Effector memory CD4-positive, alpha-beta T cell (primary cell): ENCODE results near the gene ARL5B.
A peak's percentile ranks its signal among the peaks of the same experiment; 100 is the strongest.

Experiments
- DNase-seq, 3 donors: peaks; one replicate each; pipeline ENCODE4 v3.0.0-alpha.2; 2020
- H3K27ac ChIP-seq: 2 replicates; pipeline ENCODE4 v1.7.0; 2013; ENCODE audit warnings: mild to moderate bottlenecking, low read length, moderate library complexity; ENCODE audit not compliant: insufficient read depth, poor library complexity, severe bottlenecking
- H3K27me3 ChIP-seq: replicated peaks from 2 replicates; pipeline ENCODE4 v1.7.0; 2013; ENCODE audit warnings: mild to moderate bottlenecking, low read length; ENCODE audit not compliant: insufficient read depth, control insufficient read depth, poor library complexity, severe bottlenecking
- H3K36me3 ChIP-seq: 2 replicates; pipeline ENCODE4 v1.7.0; 2013; ENCODE audit warnings: mild to moderate bottlenecking, low read length, moderate library complexity; ENCODE audit not compliant: control insufficient read depth, insufficient read depth
- H3K4me1 ChIP-seq: 2 replicates; pipeline ENCODE4 v1.7.0; 2013; ENCODE audit warnings: low read length, mild to moderate bottlenecking; ENCODE audit not compliant: control insufficient read depth, insufficient read depth, poor library complexity, severe bottlenecking
- H3K4me3 ChIP-seq: 2 replicates; pipeline ENCODE4 v1.7.0; 2013; ENCODE audit warnings: low read length, low read depth, mild to moderate bottlenecking; ENCODE audit not compliant: insufficient read depth, poor library complexity, severe bottlenecking
- H3K9me3 ChIP-seq: 2 replicates; pipeline ENCODE4 v1.7.0; 2013; ENCODE audit warnings: mild to moderate bottlenecking, low read length, moderate library complexity; ENCODE audit not compliant: control insufficient read depth

The ARL5B gene

DNA sequence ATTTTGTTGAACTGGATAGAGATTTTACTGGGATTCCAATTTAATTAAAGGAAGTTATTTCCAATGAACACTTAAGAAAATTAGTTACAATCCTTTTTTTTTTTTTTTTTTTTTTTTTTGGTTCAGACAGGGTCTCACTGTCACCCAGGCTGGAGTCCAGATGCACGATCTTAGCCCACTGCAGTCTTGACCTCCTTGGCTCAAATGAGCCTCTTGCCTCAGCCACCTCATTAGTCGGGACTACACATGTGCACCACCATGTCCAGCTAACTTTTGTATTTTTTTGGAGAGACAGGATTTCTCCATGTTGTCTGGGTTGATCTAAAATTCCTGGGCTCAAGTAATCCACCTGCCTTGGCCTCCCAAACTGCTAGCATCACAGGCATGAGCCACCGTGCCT is 2.5 kb upstream of the ARL5B start:
- Histone ChIP-seq H3K9me3 (no peaks in the 10 kb centered on the region), H3K36me3 (no peaks in the 10 kb centered on the region), H3K27ac (no peak overlapping the region), H3K27me3 (no peaks in the 10 kb centered on the region), H3K4me1 (no peaks in the 10 kb centered on the region), H3K4me3 (no peak overlapping the region)
- DNase-seq = no peak

DNA sequence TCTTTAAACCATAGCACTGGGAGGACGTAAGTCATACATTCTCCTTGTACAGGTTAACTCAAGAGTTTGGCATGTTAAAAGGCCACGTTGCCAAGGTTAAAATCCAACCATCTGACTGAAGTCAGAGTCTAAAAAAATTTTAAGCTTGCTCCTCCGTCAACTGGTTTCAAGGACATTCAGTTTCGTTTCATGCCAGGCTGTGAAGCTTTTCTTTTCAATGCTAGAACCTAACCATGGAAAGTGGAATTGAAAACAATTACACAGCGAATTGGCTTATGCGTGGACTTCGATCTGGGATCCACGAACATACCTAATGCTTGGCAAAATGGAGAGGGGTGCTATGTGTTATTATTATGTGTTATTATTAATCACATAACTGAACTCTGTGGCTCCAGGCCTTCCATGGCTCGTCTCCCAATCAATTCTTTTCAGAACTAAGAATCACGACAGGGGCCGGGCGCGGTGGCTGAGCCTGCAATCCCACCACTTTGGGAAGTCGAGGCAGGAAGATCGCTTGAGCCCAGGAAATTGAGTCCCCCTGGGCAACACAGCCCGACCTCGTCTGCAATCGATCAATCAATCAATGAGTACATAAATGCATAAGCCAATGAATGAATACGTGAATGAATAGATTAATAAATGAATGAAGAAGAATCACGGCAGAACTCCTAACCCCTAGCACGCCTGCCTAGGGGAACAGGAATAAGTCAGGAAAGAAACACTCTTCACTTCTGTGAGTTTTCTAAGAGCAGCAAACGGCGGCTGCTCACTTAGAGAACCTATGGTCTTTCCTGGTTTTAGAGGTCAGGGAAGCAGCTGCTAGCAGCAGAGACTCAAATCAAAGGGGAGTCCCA is 733 bp upstream of the ARL5B start:
- no peaks in the 10 kb centered on the region for H3K27me3 ChIP-seq
- H3K4me3 ChIP-seq = peak overlapping the region; percentile 94
- H3K27ac ChIP-seq = peak overlapping the region; percentile 92
- no peaks in the 10 kb centered on the region for H3K9me3 ChIP-seq
- no peaks in the 10 kb centered on the region for H3K4me1 ChIP-seq
- H3K36me3 ChIP-seq = no peaks in the 10 kb centered on the region
- no peak for DNase-seq

DNA sequence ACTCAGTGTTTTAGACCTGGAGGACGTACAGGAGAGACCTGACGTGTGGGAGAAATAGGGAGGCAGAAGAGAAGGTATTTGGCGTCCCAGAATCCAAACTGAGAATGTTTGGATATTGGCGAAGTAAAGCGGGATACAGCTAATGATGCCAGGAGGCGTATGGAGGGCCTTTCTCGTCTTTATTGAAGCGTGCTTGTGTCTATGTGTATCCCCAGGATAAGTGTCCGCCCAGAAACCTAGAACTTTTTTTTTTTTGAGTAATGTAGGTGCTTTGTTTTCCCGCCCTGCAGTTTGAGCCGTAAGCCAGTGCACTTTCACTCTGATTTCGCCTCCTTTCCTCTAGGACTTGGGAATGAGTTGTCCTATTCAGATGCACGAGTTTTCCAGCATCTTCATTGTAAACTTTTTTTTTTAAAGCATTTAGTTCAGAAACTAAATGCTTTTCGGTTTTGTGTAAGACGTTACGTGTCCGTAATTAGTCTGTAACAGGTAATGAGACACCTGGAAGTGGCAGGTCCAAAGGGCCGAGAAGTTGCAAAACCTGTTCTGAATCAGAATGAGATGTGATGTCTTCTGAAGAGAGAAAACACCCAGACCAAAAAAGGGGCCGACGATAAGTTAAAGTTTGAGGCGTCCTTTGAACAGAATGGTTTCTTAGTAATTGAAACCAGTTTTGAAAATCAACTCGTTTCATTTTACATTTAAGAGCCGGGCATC is 746 bp downstream of the ARL5B start:
- H3K9me3 ChIP-seq = no peaks in the 10 kb centered on the region
- no peaks in the 10 kb centered on the region for H3K4me1 ChIP-seq
- no peak for DNase-seq
- no peaks in the 10 kb centered on the region for H3K36me3 ChIP-seq
- no peaks in the 10 kb centered on the region for H3K27me3 ChIP-seq
- H3K27ac ChIP-seq = peak overlapping the region; percentile 92
- peak overlapping the region; percentile 94 for H3K4me3 ChIP-seq

DNA sequence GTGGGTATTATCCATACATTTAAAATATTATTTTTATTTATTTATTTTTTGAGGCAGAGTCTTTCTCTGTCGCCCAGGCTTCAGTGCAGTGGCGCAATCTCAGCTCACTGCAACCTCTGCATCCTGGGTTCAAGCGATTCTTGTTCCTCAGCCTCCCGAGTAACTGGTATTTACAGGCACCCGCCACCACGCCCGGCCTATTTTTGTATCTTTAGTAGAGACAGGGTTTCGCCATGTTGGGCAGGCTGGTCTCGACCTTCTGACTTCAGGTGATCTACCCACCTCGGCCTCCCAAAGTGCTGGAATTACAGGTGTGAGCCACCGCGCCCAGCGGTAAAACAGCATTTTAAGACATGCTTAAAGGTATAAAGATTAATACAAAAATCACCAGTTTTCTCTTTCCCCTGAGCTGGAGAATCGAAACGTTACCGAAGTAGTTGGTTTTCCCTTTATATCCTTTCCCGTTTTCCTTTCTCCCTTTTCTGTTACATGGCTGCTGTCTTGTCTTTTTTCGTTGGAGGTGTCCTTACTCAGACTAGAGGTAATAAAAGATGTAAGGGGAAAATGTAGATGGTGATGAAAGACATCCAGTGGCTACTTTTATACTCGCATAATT is 1.7 kb downstream of the ARL5B start:
- DNase-seq = no peak
- Histone ChIP-seq H3K27me3 (no peaks in the 10 kb centered on the region), H3K27ac (no peak overlapping the region), H3K9me3 (no peaks in the 10 kb centered on the region), H3K36me3 (no peaks in the 10 kb centered on the region), H3K4me1 (no peaks in the 10 kb centered on the region), H3K4me3 (no peak overlapping the region)

DNA sequence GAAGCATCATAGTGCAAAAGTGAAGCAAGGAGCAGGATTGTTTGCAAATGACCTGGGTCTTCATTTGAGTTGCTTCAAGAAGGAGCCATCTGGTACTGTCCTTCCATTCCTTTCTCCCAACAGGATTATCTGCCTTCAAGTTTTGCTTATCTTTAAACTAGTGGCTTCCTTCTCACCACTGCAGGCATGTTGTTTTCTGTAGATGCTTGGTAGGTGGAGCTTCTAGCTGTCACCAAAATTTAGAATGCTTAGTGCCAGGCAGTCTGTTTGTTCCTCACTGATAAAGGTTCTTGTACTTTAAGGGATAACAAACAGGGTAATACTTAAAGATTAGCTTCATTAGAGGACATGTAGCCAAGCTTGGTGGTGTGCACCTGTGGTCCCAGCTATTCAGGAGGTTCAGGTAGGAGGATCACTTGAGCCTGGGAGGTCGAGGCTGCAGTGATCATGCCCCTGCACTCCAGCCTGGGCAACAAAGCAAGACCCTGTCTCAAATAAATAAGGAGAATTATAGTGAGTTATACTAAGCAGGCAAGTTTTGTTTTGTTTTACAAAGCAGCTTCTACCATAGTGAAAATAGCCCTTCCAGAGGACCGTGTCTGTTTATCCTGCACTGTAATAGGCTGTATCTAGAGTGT is 5.7 kb downstream of the ARL5B start:
- H3K36me3 ChIP-seq = peaks cover 6% of the 10 kb centered on the region
- no peak for DNase-seq
- no peaks in the 10 kb centered on the region for H3K4me1 ChIP-seq
- H3K27me3 ChIP-seq = no peaks in the 10 kb centered on the region
- no peaks in the 10 kb centered on the region for H3K9me3 ChIP-seq
- no peak overlapping the region for H3K27ac ChIP-seq
- no peak overlapping the region for H3K4me3 ChIP-seq

DNA sequence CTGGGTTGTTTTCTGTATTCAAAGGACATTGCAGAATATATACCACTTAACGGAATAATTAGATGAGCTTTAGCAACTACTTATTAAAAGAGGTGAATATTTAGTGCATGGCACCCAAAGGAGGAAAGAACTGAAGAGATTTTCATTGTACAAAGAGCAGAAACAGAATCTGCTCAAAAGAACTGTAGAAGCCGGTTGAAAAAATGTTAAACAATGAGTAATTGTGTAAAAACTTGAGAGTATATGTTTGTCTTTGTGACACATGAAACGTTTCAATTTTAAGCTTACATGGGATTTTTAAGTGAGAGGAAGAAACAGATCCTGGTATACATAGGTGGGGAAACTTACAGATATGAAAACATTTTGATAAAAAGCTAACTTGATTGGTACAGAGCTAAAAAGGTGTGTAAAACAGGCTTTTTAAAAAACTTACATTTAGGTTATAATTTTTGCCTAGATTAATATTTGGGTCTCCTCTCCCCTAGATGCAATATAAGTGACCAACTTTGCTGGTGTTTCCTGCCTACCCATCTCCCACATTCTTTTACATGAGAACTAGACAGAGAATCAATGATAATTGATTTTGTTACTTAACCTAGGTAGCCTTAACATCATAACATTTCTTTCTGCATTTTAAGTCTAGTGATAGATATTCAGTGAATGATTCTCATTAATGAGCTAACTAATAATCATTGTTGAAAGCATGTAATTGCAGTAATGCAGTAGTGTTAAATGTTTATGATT is 6.8 kb downstream of the ARL5B start:
- H3K4me3 ChIP-seq = no peak overlapping the region
- no peak overlapping the region for H3K27ac ChIP-seq
- H3K9me3 ChIP-seq = no peaks in the 10 kb centered on the region
- no peaks in the 10 kb centered on the region for H3K27me3 ChIP-seq
- H3K4me1 ChIP-seq = no peaks in the 10 kb centered on the region
- DNase-seq = no peak
- peaks cover 13% of the 10 kb centered on the region for H3K36me3 ChIP-seq

DNA sequence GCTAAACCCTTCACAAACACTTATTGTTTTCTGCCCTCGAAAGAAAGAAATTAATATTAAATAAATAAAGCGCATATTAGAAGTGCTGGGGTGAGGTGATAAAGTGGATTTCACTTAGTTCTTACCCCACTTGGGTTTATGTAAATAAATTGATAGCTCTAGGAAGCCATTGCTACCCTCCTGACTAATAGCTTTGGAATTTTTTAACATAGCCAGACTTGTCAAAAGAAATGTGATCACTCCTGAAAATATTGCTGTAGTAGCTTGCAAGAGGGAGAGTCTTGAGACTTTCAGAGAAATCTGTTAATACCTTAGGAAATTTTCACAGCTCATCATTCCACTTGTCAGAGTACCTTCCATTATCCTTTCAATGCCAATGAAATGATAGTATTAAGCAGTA is 7.6 kb downstream of the ARL5B start:
- H3K4me3 ChIP-seq = no peak overlapping the region
- H3K36me3 ChIP-seq = peaks cover 13% of the 10 kb centered on the region
- H3K4me1 ChIP-seq = no peaks in the 10 kb centered on the region
- no peak overlapping the region for H3K27ac ChIP-seq
- no peaks in the 10 kb centered on the region for H3K27me3 ChIP-seq
- DNase-seq = no peak
- H3K9me3 ChIP-seq = no peaks in the 10 kb centered on the region

DNA sequence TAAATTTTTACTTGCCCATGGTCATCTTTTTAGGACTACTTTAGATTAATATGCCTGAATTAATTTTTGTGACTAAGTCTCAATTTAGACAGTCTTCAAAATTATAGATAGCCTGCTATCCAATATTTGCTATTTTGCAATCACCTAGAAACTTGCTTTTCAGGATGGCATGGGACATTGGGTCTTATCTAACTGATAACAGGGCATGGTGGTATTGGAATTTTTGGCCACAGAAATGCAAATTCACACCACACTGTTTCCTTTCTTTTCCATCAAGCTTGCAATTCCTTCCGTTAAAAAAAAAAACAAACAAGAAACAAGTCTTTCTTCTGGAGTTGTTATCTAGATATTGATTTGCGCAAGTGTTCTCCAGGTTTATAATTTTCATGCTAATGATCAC is 8.8 kb downstream of the ARL5B start:
- H3K27ac ChIP-seq = no peak overlapping the region

DNA sequence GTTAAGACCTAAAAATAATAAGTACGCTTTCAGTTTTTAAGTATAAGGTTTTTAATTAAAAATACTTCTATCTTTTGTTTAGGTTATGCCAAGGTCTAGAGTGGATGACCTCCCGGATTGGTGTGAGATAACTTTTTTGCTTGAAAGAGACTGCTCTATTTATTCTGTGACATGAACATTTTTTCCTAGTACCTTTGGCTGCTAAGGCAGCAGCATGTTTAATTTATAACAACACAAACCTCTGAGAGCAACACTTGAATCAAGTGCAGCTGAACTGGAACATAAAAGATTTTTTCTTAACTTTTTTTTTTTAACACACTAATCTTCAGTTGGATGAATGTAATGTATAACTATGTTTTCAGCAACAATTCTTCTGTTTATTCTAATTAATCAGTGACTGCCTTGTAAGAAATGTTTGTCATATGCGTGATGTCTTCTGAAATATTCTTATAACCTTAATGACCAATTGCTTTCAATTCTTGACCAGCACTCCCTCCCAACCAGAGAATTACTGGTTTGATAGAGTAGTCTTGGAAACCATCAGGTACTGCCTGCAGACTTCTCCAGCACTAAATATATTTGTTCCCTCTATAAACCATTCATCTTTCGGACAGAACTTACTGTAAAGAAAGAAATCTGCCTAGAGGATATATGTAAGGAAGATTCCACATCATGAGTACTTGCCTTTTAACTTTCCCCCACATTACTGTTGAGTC is 16.0 kb downstream of the ARL5B start:
- Histone ChIP-seq H3K4me1 (no peaks in the 10 kb centered on the region), H3K27ac (no peak overlapping the region), H3K27me3 (no peaks in the 10 kb centered on the region), H3K4me3 (no peak overlapping the region), H3K36me3 (peaks cover 38% of the 10 kb centered on the region), H3K9me3 (no peaks in the 10 kb centered on the region)
- no peak for DNase-seq

More for the DNA sequence above, 8.8 kb downstream of the ARL5B start:
- Histone ChIP-seq H3K36me3 (peaks cover 20% of the 10 kb centered on the region), H3K27me3 (no peaks in the 10 kb centered on the region), H3K4me3 (no peak overlapping the region), H3K4me1 (no peaks in the 10 kb centered on the region), H3K9me3 (no peaks in the 10 kb centered on the region)
- DNase-seq = no peak
